ENCODE measurements around the gene USP3. TPM values are rescaled to one million over a fixed set of nuclear protein-coding genes. Genes with fewer than 3 reads are reported as not detected.
A peak's percentile ranks its signal among the peaks of the same experiment; 100 is the strongest.
"Not testable (repeated sequence)": the region's sequence is repeated elsewhere in the genome, so short reads cannot be mapped to it uniquely, and the experiment has no call there.

Gene USP3
- total RNA-seq, 1 donor: 45.8 TPM

DNA sequence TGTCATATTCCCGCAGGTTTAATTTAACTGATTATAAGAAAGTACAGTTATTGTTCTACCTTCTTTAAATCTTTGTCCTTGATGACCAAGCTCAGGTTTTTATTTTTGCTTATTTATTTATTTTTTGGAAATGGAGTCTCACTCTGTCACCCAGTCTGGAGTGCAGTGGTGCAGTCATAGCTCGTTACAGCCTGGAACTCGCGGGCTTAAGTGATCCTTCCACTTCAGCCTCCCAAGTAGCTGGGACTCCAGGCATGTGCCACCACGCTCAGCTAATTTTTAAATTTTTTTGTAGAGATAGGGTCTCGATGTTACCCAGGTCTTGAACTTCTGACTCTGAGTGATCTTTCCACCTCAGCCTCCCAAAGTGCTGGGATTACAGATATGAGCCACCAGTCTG is 8.9 kb downstream of the USP3 start:
- no peak for TF ChIP-seq CTCF (IDR thresholded peaks at IDR 0.05; ENCODE audit: insufficient read depth, low read length)
- no peak overlapping the region for H3K4me3 ChIP-seq (ENCODE audit: low read depth, low read length)
- DNase-seq (ENCODE audit: low read depth): no peak

DNA sequence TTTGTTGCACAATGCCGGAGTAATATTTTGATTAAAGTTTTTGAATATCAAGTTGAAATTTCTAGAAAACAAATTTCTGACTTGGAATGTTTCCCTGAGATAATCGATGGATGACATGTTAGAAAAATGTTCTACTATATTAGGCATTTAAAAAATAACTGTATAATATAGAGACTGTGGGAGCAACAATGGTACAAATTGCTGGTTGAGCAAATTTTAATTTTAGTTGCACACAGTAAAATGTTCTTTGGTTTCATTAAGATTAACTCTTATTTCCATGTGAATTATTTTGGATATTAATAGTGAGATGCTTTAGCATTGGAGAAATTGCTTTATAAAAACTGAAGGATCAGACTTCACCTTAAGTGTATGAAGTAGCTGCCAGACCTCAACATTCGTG is 9.3 kb downstream of the USP3 start:
- H3K4me3 ChIP-seq (ENCODE audit: low read depth, low read length): no peak overlapping the region
- no peak for DNase-seq (ENCODE audit: low read depth)
- no peak for TF ChIP-seq CTCF (IDR thresholded peaks at IDR 0.05; ENCODE audit: insufficient read depth, low read length)

DNA sequence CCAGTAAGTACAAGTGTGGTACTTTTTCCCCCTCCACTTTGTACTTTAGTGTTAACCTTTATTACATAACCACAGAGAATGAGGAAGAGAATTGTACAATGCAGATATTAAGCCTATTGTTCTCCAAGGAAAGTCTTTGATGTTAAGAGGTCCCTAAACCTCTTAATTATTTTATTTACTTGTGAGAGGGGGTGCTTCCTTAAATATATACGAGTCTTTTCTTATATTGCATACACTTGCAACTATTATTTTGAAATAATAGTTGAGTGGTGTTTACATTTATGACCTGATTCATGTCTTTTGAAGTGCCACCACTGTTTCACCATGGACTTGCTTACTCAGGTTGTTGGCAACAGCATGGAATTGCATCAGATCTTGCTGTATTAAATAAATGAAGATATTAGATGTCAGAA is 10.1 kb downstream of the USP3 start:
- peak; percentile 91 for DNase-seq (ENCODE audit: low read depth)
- no peak for TF ChIP-seq CTCF (IDR thresholded peaks at IDR 0.05; ENCODE audit: insufficient read depth, low read length)
- H3K4me3 ChIP-seq (ENCODE audit: low read depth, low read length): no peak overlapping the region

- no peak for DNase-seq (ENCODE audit: low read depth)
- TF ChIP-seq CTCF (IDR thresholded peaks at IDR 0.05; ENCODE audit: insufficient read depth, low read length): no peak
- H3K4me3 ChIP-seq (ENCODE audit: low read depth, low read length): no peak overlapping the region
Observed at GRCh38 chr15:63517202-63517601, 12.8 kb downstream of the USP3 start.

GRCh38 chr15:63517628-63518027 is 13.2 kb downstream of the USP3 start:
- no peak overlapping the region for H3K4me3 ChIP-seq (ENCODE audit: low read depth, low read length)
- TF ChIP-seq CTCF (IDR thresholded peaks at IDR 0.05; ENCODE audit: insufficient read depth, low read length): no peak
- no peak for DNase-seq (ENCODE audit: low read depth)

GRCh38 chr15:63519041-63519440 is 14.6 kb downstream of the USP3 start:
- no peak overlapping the region for H3K4me3 ChIP-seq (ENCODE audit: low read depth, low read length)
- TF ChIP-seq CTCF (IDR thresholded peaks at IDR 0.05; ENCODE audit: insufficient read depth, low read length): no peak
- no peak for DNase-seq (ENCODE audit: low read depth)

DNA sequence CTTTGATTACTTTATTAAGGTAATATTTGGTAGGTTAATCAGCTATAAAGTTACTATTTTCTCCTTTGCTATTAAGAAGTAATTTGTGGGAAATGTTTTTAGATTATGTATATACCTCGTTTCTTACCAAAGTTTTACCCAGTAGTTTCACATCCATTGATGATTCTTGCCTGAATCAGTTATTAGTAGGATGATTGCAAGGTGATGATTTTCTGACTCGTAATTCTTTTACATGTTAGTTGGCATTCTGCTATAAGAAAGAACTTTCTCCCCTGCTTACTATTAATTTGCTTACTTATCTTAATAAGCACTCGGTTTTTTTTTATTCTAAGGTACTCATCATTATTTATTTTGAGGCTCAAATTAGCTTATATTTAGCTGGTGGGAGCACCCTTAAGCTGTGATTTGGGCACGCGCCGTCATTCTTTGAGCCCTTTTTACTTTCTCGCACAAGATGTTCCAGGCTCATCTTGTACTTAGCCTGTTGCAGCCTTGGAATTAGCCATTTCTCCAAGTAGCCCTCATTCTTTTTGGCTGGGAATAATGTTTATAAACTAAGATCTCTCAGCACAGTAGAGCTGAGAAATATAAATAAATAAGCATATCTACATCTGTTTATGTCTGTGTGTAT is 15.3 kb downstream of the USP3 start:
- DNase-seq (ENCODE audit: low read depth): no peak
- H3K4me3 ChIP-seq (ENCODE audit: low read depth, low read length): no peak overlapping the region

GRCh38 chr15:63520462-63520861 is 16.1 kb downstream of the USP3 start:
- H3K4me3 ChIP-seq (ENCODE audit: low read depth, low read length); DNase-seq (ENCODE audit: low read depth): not testable (repeated sequence)

More for the DNA sequence above, 15.3 kb downstream of the USP3 start:
- TF ChIP-seq CTCF (IDR thresholded peaks at IDR 0.05; ENCODE audit: insufficient read depth, low read length): no peak
